A549 treated with ZK216348 at 1 μM for 4 hours (cell line): ENCODE data around the gene NOL9. TPM values are rescaled to one million over a fixed set of nuclear protein-coding genes. Genes with fewer than 3 reads are reported as not detected.

Experiments used
- total RNA-seq: library from RNA; stranded (reverse); fragments of 200-300 nt; extraction: Qiagen RNA extraction; gene quantifications from 5 replicates; pipeline ENCODE4 v1.2.3, GENCODE V29; 2022; ENCODE audit warnings: low read depth

The NOL9 gene
- total RNA-seq: 3.4 to 4.9 TPM (median 4.0 TPM) in 5 replicates

DNA sequence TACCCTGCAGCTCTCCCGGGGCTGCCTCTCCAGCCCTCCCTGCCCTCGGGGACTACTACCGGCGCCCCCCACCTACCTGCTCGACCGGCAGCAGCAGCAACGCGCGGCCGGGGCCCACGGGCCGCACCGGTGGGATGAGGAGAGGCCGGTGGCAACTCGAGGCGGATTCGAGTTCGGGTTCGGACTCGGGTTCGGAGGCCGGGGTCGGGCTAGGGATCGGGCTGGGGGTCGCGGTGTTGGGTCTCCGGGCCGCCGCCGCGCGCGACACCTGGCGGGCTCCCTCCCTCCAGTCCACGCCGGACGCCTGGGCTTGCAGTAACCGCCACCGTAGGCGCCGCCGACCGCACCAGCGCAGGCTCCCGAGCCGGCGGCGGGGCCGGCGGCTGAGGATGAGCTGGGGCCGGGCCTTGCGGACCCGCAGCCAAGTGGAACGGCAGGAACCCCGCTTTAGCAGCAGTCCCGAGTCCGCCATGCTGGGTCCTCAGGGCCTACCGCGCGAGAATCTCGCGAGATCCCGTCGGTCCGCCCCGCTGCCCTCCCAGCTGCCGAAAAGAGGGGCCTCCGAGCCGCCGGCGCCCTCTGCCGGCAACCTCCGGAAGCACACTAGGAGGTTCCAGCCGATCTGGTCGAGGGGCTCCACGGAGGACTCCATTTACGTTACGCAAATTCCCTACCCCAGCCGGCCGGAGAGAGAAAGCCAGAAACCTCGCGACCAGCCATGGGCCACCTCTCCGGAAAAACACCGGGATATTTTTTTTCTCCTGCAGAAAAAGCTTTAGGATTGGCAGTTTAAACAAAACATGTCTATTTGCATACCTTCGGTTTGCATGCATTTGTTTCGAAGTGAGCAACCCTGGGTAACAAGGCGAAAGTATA, at the start of gene NOL9:
TSS of gene NOL9 (minus strand) at position 483 of the 876 bp plus-strand sequence. CDS start at position 472, 11 bp downstream.

DNA sequence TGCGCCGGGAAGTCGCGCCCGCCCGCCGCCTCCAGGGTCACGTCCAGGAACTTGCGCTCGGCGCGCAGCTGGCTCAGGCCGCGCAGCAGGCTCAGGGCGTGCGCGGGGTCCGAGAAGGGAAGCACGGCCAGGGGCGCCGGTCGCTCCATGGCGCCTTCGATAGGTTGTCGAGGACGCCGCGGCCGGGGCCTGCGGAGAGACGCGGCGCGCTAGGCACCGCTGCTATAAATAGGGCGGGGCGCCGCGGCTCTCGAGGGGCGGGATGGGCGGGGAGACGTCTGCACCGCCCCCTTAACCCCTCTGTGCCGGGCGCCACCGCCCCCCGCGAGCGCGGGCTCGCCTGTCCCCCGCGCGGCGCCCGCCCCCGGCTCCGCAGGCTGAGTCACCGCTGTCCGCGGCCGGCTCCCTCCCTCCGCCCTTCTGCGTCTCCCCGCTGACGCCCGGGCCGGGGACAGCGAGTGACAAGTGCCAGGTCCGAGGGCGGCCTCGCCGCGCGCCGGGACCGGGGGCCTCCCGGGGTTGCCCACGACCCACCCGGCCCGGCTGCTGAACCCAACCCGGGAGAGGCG, 48.4 kb upstream of the NOL9 start, which contains the start of gene KLHL21:
TSS of gene KLHL21 (minus strand) at position 201 of the 569 bp plus-strand sequence. CDS start at position 149, 52 bp downstream.

DNA sequence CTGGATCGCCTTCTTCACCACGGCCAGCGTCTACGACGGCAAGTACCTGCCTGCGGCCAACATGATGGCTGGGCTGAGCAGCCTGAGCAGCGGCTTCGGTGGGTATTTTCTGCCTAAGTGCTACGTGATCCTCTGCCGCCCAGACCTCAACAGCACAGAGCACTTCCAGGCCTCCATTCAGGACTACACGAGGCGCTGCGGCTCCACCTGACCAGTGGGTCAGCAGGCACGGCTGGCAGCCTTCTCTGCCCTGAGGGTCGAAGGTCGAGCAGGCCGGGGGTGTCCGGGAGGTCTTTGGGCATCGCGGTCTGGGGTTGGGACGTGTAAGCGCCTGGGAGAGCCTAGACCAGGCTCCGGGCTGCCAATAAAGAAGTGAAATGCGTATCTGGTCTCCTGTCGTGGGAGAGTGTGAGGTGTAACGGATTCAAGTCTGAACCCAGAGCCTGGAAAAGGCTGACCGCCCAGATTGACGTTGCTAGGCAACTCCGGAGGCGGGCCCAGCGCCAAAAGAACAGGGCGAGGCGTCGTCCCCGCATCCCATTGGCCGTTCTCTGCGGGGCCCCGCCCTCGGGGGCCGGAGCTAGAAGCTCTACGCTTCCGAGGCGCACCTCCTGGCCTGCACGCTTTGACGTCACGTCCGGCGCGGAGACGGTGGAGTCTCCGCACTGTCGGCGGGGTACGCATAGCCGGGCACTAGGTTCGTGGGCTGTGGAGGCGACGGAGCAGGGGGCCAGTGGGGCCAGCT, 25.2 kb upstream of the NOL9 start, which contains the start of gene ZBTB48:
TSS of gene ZBTB48 (plus strand) at position 621 of the 745 bp plus-strand sequence. CDS start 616 bp downstream, outside the sequence.

DNA sequence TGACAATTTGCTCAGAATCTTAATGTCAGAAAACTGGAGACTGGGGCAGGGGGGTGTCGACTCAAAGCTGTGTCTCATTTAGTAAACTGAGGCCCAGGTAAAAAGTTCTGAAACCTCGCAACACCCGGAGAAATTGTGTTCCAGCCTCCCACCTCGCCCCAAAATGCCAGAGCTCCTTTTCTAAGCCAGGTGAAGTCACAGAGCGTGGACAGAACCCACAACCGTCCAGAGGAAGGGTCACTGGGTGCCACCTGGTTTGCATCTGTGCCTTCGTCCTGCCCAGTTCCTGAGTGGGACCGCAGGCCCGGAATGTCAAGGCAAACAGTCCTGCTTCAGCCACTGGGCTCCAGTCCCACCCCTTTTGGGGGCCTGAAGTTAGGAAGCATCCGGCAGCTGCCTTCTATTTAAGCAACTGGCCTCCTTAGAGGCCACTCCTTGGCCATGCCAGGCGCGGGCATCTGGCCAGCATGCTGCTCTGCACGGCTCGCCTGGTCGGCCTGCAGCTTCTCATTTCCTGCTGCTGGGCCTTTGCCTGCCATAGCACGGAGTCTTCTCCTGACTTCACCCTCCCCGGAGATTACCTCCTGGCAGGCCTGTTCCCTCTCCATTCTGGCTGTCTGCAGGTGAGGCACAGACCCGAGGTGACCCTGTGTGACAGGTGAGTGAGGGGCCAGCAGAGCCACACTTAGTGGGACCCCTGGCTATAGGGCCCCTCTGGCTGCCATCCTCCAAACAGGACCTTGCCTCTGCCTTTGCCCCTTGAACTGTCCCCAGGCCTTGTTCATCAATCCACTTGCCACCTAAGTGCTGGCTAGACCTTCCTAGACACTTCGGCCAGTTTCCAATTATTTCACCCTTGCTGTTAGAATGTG, 830 bp upstream of the NOL9 start, which contains the start of gene TAS1R1:
TSS of gene TAS1R1 (plus strand) at position 401 of the 872 bp plus-strand sequence. CDS start at position 468, 67 bp downstream.

DNA sequence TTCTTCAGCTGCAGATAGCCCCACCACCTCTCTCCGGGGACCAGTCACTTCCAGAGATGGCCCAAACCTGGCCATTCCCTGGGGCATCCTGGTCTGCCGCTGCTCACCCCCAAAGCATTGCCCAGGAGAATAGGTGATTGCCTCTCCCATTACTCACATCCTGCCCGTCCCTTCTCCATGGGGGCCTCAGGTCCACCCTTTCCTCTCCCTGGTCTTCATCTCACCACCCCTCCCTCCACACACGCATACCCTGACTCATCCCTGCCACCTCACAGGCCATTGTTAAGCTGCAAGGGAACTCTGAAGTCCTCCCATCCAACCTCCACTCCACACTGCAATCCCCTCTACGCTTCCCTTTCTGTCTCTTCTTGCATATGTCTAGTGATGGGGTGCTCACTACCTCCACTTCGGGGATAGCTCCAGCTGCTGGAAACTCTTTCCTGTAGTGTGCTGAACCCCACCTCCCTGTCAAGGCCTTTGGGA, 62.8 kb downstream of the NOL9 start, which contains the start of gene PLEKHG5:
TSS of gene PLEKHG5 (minus strand) at position 188 of the 483 bp plus-strand sequence. CDS start 14,096 bp downstream, outside the sequence.

Other genes starting within 250 kb of the NOL9 start
- 45.4 to 93.5 TPM (median 86.6 TPM) in 5 replicates for gene ACOT7, start 160.7 kb downstream of the NOL9 start, total RNA-seq
- gene HES2, start 134.6 kb downstream of the NOL9 start, total RNA-seq: 2.2 to 5.3 TPM (median 4.2 TPM) in 5 replicates
- 0.17 to 0.54 TPM (median 0.40 TPM) in 4 of 5 replicates, not detected in the other for gene ESPN, start 129.7 kb downstream of the NOL9 start, total RNA-seq
- 2.8 to 5.1 TPM (median 3.7 TPM) in 5 replicates for gene TNFRSF25, start 88.3 kb downstream of the NOL9 start, total RNA-seq
- gene PLEKHG5, start 62.8 kb downstream of the NOL9 start, total RNA-seq: 1.8 to 5.2 TPM (median 3.3 TPM) in 5 replicates
- gene TAS1R1, start 794 bp upstream of the NOL9 start, total RNA-seq: not detected in 5 replicates
- 11.3 to 18.0 TPM (median 16.1 TPM) in 5 replicates for gene ZBTB48, start 25.5 kb upstream of the NOL9 start, total RNA-seq
- gene KLHL21, start 48.4 kb upstream of the NOL9 start, total RNA-seq: 12.5 to 27.4 TPM (median 23.8 TPM) in 5 replicates
- 7.4 to 10.0 TPM (median 9.2 TPM) in 5 replicates for gene PHF13, start 59.2 kb upstream of the NOL9 start, total RNA-seq
- 10.2 to 18.2 TPM (median 15.6 TPM) in 5 replicates for gene THAP3, start 70.4 kb upstream of the NOL9 start, total RNA-seq
- 33.9 to 36.2 TPM (median 35.3 TPM) in 5 replicates for gene DNAJC11, start 147.3 kb upstream of the NOL9 start, total RNA-seq
- 61.9 to 85.8 TPM (median 66.3 TPM) in 5 replicates for gene CAMTA1, start 230.9 kb upstream of the NOL9 start, total RNA-seq